PC-3 (cell line): ENCODE measurements around the gene NPC1.

Experiments
- EZH2 ChIP-seq: fragments of 300-600 bp; sonication (generic); IDR thresholded peaks from one replicate; pipeline ENCODE4 v1.6.1; 2017; ENCODE audit warnings: antibody characterized with exemption, mild to moderate bottlenecking, low read length; ENCODE audit not compliant: unreplicated experiment
- EZH2phosphoT487 ChIP-seq: fragments of 300-600 bp; sonication (generic); IDR thresholded peaks from 2 replicates; pipeline ENCODE4 v1.6.1; 2018; ENCODE audit warnings: mild to moderate bottlenecking, antibody characterized with exemption, low read length, borderline replicate concordance
- TF ChIP-seq, protein P1 (sequence below): fragments of 300-600 bp; sonication (generic); conservative IDR thresholded peaks from 2 replicates; pipeline ENCODE4 v1.5.1; 2017; ENCODE audit warnings: antibody characterized with exemption, low read depth, mild to moderate bottlenecking, low read length

DNA sequence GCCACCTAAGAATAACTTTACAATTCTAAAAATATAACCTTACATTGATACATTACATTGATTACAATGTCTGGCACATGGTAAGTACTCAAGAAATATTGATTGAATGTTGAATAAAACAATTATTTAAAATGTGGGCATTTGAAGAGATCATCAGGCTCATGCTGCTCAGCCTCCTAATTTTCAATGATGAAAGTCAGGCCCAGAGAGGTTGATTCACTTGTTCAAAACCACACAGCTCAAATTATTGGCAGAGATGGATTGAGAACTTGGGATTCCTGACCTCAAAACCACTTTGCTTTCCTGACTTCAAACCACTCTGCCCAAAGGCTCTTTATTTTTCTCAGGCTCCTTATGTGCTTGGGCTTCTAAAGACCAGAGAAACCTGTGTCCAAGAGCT lies 41.7 kb upstream of the NPC1 start:
- TF ChIP-seq, protein P1, sequence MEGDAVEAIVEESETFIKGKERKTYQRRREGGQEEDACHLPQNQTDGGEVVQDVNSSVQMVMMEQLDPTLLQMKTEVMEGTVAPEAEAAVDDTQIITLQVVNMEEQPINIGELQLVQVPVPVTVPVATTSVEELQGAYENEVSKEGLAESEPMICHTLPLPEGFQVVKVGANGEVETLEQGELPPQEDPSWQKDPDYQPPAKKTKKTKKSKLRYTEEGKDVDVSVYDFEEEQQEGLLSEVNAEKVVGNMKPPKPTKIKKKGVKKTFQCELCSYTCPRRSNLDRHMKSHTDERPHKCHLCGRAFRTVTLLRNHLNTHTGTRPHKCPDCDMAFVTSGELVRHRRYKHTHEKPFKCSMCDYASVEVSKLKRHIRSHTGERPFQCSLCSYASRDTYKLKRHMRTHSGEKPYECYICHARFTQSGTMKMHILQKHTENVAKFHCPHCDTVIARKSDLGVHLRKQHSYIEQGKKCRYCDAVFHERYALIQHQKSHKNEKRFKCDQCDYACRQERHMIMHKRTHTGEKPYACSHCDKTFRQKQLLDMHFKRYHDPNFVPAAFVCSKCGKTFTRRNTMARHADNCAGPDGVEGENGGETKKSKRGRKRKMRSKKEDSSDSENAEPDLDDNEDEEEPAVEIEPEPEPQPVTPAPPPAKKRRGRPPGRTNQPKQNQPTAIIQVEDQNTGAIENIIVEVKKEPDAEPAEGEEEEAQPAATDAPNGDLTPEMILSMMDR: no peak
- TF ChIP-seq EZH2: no peak
- no peak for TF ChIP-seq EZH2phosphoT487
